Mesendoderm (in vitro differentiated cells): ENCODE data around the gene MYO7A.
A peak's percentile ranks its signal among the peaks of the same experiment; 100 is the strongest.
"Not testable (repeated sequence)": the region's sequence is repeated elsewhere in the genome, so short reads cannot be mapped to it uniquely, and the experiment has no call there.

Experiments
- DNase-seq: peaks from one replicate; pipeline ENCODE4 v3.0.0; 2013
- H2AK5ac ChIP-seq: 2 replicates; pipeline ENCODE4 v1.6.1; 2013; ENCODE audit warnings: low read length, inconsistent platforms
- H2BK120ac ChIP-seq: 2 replicates; pipeline ENCODE4 v1.6.1; 2013; ENCODE audit warnings: low read depth, mild to moderate bottlenecking, low read length, moderate library complexity, mixed read lengths
- H2BK15ac ChIP-seq: replicated peaks from 2 replicates; pipeline ENCODE4 v1.6.1; 2013; ENCODE audit warnings: low read depth, mild to moderate bottlenecking, moderate library complexity
- H2BK5ac ChIP-seq: 2 replicates; pipeline ENCODE4 v1.6.1; 2013; ENCODE audit warnings: low read length, inconsistent platforms
- H3K18ac ChIP-seq: 2 replicates; pipeline ENCODE4 v1.6.1; 2013; ENCODE audit warnings: mild to moderate bottlenecking, low read length, mixed read lengths
- H3K23ac ChIP-seq: one replicate; pipeline ENCODE4 v1.6.1; 2013; ENCODE audit warnings: low read length
- H3K27ac ChIP-seq: 2 replicates; pipeline ENCODE4 v1.5.1; 2013; ENCODE audit warnings: low read depth, mild to moderate bottlenecking, inconsistent platforms, low read length, moderate library complexity
- H3K27me3 ChIP-seq: 2 replicates; pipeline ENCODE4 v1.6.1; 2013; ENCODE audit warnings: low read length, control low read depth, mild to moderate bottlenecking, inconsistent platforms; ENCODE audit not compliant: insufficient read depth, poor library complexity
- H3K36me3 ChIP-seq: 2 replicates; pipeline ENCODE4 v1.6.1; 2013; ENCODE audit warnings: low read length, inconsistent platforms; ENCODE audit not compliant: control insufficient read depth, insufficient read depth
- H3K4ac ChIP-seq: one replicate; pipeline ENCODE4 v1.6.1; 2013; ENCODE audit warnings: low read depth, mild to moderate bottlenecking, low read length, moderate library complexity
- H3K4me1 ChIP-seq: 2 replicates; pipeline ENCODE4 v1.6.1; 2013; ENCODE audit warnings: low read depth, low read length, inconsistent platforms; ENCODE audit not compliant: control insufficient read depth
- H3K4me2 ChIP-seq: 2 replicates; pipeline ENCODE4 v1.6.1; 2013; ENCODE audit warnings: low read length
- H3K4me3 ChIP-seq: 2 replicates; pipeline ENCODE4 v1.5.1; 2013; ENCODE audit warnings: mild to moderate bottlenecking, low read length
- H3K56ac ChIP-seq: one replicate; pipeline ENCODE4 v1.6.1; 2013; ENCODE audit warnings: low read length
- H3K79me1 ChIP-seq: 2 replicates; pipeline ENCODE4 v1.6.1; 2013; ENCODE audit warnings: low read length, inconsistent platforms
- H3K79me2 ChIP-seq: 2 replicates; pipeline ENCODE4 v1.6.1; 2013; ENCODE audit warnings: mild to moderate bottlenecking, low read length; ENCODE audit not compliant: control insufficient read depth, insufficient read depth
- H3K9ac ChIP-seq: 2 replicates; pipeline ENCODE4 v1.6.1; 2013; ENCODE audit warnings: low read length, inconsistent platforms
- H4K5ac ChIP-seq: one replicate; pipeline ENCODE4 v1.6.1; 2013; ENCODE audit warnings: low read length
- H4K8ac ChIP-seq: one replicate; pipeline ENCODE4 v1.6.1; 2013; ENCODE audit warnings: low read depth, mild to moderate bottlenecking, control low read depth, low read length, moderate library complexity
- WGBS: extraction: QIAGEN DNeasy Blood & Tissue Kit; methylation state at CpG from one replicate; pipeline ENCODE4 v1.1.7; 2013; ENCODE audit warnings: low lambda C conversion rate, missing lambda C conversion rate; ENCODE audit not compliant: insufficient coverage; ENCODE audit errors: extremely low coverage; 5-methylcytosine and 5-hydroxymethylcytosine counted together

MYO7A gene

DNA sequence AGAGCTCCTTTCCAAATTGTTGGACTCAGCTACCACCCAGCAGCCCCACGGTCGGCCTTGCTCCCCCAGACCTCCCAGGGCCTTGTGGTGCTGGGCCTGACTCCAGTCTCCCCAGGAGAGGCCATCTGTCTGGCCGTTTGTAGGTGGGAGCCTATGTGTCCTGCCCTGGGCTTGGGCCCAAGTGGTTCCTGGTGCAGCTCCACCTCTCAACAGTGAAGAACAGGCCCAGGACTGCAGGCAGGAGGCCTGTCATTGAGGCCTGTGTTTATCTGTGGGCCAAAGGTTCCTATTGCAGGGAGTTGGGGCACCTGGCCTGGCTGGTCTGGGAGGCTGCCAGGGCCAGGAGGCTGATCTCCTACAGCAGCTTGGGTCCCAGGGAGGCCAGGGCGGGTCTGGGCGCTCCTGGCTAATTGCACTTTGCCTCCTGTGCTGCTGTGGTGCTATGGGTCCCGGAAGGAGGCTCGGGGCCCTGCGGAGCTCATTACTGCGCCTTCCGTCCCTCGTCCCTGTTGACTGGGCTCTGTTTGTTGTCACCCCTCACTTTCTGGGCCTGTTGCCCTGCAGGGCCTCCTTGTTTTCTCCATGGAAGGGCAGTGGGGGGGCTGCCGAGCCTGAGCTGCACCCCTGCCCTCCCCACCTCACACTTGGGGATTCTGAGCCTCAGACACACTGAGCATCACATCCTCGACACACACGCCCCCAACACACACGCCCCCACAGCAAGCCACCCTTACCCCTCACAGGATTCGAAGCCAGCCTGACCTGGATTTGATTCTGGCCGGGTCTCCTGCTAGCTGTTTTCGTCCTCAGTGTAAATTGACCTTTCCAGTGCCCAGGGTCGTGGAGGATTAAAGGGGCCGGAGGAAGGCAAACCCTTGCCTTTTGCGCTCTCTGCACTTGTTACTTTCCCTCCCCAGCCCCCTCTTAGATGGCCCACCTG is 32.2 kb upstream of the MYO7A start:
- Histone ChIP-seq H2BK120ac (no peak overlapping the region), H2BK5ac (no peak overlapping the region), H4K5ac (no peak overlapping the region), H3K27ac (no peak overlapping the region), H3K18ac (no peak overlapping the region), H3K4me2 (no peak overlapping the region), H3K9ac (no peak overlapping the region), H3K4me3 (no peak overlapping the region), H3K56ac (no peak overlapping the region), H3K23ac (no peak overlapping the region), H3K79me2 (no peaks in the 10 kb centered on the region), H3K27me3 (no peaks in the 10 kb centered on the region), H3K36me3 (no peaks in the 10 kb centered on the region), H2AK5ac (no peak overlapping the region), H3K79me1 (no peaks in the 10 kb centered on the region), H4K8ac (no peak overlapping the region), H2BK15ac (no peak overlapping the region), H3K4ac (no peak overlapping the region), H3K4me1 (no peaks in the 10 kb centered on the region)
- no peak for DNase-seq
- no CpG with 5 or more reads among the region's 21 CpGs for WGBS

DNA sequence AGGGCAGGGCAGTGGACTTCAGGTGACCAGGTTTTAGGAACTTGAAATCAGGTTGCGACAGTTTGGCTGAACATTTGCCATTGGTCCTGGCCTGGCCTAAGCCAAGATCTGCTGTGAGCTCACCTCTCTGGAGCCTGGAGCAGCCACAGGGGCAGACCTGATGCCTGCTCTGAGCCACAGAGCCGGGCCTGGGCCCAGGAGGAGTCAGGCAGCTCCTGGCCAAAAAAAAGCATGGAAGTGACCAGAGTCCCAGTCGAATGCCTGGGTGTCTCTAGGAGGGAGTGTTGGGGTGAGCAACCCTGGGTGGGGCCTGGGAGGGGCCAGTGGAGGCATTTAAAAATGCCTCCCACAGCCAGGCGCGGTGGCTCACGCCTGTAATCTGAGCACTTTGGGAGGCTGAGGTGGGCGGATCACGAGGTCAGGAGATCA is 31.4 kb upstream of the MYO7A start:
- H3K9ac ChIP-seq, result no peak overlapping the region
- no peak overlapping the region for H3K4ac ChIP-seq
- no peaks in the 10 kb centered on the region for H3K27me3 ChIP-seq
- H2AK5ac ChIP-seq, result no peak overlapping the region
- no peaks in the 10 kb centered on the region for H3K79me2 ChIP-seq
- H3K56ac ChIP-seq, result no peak overlapping the region
- no peak overlapping the region for H2BK120ac ChIP-seq
- H3K4me3 ChIP-seq, result no peak overlapping the region
- H4K8ac ChIP-seq, result no peak overlapping the region
- no peak overlapping the region for H2BK15ac ChIP-seq
- no peak overlapping the region for H4K5ac ChIP-seq
- no CpG with 5 or more reads among the region's 8 CpGs for WGBS
- no peak overlapping the region for H3K23ac ChIP-seq
- no peak for DNase-seq
- no peaks in the 10 kb centered on the region for H3K36me3 ChIP-seq
- H3K27ac ChIP-seq, result no peak overlapping the region
- no peaks in the 10 kb centered on the region for H3K4me1 ChIP-seq
- H3K4me2 ChIP-seq, result no peak overlapping the region
- no peak overlapping the region for H2BK5ac ChIP-seq
- H3K18ac ChIP-seq, result no peak overlapping the region
- H3K79me1 ChIP-seq, result no peaks in the 10 kb centered on the region

DNA sequence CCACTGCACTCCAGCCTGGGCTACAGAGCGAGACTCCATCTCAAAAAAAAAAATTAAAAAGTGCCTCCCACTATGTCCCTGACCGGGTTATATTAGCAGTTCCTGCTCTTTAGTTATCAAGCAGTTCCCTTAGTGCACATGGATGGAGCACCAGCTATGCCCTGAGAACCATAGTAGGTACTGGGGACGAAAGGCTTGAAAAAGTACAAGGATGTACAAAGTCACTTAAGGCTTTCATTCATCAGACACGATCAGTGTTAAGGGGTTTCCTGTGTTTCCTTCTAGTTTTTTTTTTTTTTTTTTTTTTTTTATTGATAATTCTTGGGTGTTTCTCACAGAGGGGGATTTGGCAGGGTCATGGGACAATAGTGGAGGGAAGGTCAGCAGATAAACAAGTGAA is 30.9 kb upstream of the MYO7A start:
- H3K23ac ChIP-seq, H3K79me2 ChIP-seq, H3K79me1 ChIP-seq: not testable (repeated sequence)

DNA sequence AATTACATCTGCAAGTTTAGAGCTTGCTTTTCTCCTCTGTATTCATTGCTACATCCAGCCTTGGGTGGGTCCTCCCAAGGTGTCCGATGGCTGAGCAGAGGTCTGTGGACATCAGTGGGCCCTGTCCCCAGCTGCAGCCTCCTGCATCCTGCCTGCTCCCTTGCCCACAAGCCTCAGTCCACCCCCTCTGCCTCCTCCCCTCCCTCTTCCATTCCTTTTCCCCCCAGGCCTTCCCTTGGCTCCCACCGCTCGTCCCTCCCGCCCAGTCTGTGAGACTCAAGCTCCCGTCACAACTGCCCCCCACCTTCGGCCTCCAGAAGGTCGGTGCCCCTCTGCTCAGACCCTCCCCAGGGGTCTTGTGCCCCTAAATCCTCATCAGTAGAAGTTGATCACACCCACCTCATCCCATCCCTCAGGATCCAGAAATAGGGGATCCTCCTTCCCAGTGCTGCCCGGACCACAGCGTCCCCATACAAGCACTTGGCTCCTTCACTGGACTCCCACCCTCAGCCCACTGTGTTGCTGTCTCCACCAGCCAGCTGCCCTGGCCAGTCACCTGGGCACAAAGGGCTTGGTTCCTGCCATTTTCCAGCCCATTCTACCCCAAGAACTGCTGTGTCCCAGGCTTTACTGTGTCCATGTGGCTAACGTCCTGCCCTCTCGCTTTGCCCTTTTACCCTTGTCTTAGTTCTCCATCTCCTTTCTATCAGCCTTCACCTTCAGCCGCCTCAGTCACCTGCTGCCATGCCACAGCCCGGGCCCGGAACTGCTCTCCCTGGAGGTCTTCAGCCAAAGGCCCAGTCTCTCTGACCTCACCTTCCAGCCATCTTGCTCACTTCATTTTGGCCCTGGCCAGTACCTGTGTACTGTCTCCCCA is 27.6 kb upstream of the MYO7A start:
- no peak overlapping the region for H3K23ac ChIP-seq
- no peak overlapping the region for H4K5ac ChIP-seq
- H2BK5ac ChIP-seq, result no peak overlapping the region
- no peak overlapping the region for H3K4me3 ChIP-seq
- H3K4ac ChIP-seq, result no peak overlapping the region
- H2BK120ac ChIP-seq, result no peak overlapping the region
- H3K18ac ChIP-seq, result no peak overlapping the region
- no peak overlapping the region for H3K27ac ChIP-seq
- no peak overlapping the region for H3K4me2 ChIP-seq
- no peak overlapping the region for H4K8ac ChIP-seq
- no peaks in the 10 kb centered on the region for H3K36me3 ChIP-seq
- DNase-seq, result no peak
- H3K79me2 ChIP-seq, result no peaks in the 10 kb centered on the region
- H3K27me3 ChIP-seq, result no peaks in the 10 kb centered on the region
- no peaks in the 10 kb centered on the region for H3K4me1 ChIP-seq
- no peak overlapping the region for H3K9ac ChIP-seq
- H3K79me1 ChIP-seq, result no peaks in the 10 kb centered on the region
- no CpG with 5 or more reads among the region's 14 CpGs for WGBS
- no peak overlapping the region for H2BK15ac ChIP-seq
- no peak overlapping the region for H2AK5ac ChIP-seq
- H3K56ac ChIP-seq, result no peak overlapping the region

More for the DNA sequence above, 30.9 kb upstream of the MYO7A start:
- not testable (repeated sequence) for H4K8ac ChIP-seq, H4K5ac ChIP-seq, H3K27me3 ChIP-seq, H2BK5ac ChIP-seq, H3K27ac ChIP-seq, H2BK120ac ChIP-seq, H3K4me1 ChIP-seq, H3K9ac ChIP-seq, H3K56ac ChIP-seq, H2AK5ac ChIP-seq, H3K36me3 ChIP-seq, H3K18ac ChIP-seq, H2BK15ac ChIP-seq, H3K4me3 ChIP-seq, H3K4ac ChIP-seq, DNase-seq, H3K4me2 ChIP-seq
- WGBS, result no CpG with 5 or more reads among the region's 4 CpGs

DNA sequence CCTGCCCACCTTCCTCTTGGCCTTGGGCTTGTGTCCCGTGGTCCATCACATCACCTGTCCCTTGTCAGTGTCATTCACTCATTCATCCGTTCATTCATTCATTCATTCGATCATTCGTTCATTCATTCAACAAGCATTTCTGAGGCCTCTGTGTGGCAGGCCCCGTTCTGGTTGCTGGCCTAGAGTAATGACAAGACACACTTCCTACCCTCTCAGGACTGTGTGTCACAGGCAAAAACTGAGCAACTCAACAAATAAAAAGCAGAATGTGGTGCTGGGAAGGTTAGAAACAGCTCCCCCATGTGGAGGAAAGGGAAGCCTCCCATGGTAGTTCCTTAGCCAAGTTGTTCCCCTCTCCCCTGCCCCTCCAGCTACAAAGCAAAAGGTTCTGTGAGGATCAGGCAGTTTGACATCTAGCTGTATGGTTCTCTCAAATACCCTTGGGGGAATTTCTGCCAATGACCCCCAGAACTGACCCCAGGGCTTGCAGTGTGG is 27.0 kb upstream of the MYO7A start:
- H3K18ac ChIP-seq, result no peak overlapping the region
- H2BK120ac ChIP-seq, result no peak overlapping the region
- no peaks in the 10 kb centered on the region for H3K79me2 ChIP-seq
- no peaks in the 10 kb centered on the region for H3K4me1 ChIP-seq
- H3K27me3 ChIP-seq, result no peaks in the 10 kb centered on the region
- no peak overlapping the region for H3K4me3 ChIP-seq
- peak; percentile 58 for DNase-seq
- no peak overlapping the region for H3K4ac ChIP-seq
- no peak overlapping the region for H4K8ac ChIP-seq
- no peak overlapping the region for H3K27ac ChIP-seq
- no peak overlapping the region for H3K23ac ChIP-seq
- WGBS, result no CpG with 5 or more reads among the region's 5 CpGs
- no peak overlapping the region for H4K5ac ChIP-seq
- H3K79me1 ChIP-seq, result no peaks in the 10 kb centered on the region
- no peak overlapping the region for H2BK15ac ChIP-seq
- no peaks in the 10 kb centered on the region for H3K36me3 ChIP-seq
- no peak overlapping the region for H2AK5ac ChIP-seq
- H3K9ac ChIP-seq, result no peak overlapping the region
- H2BK5ac ChIP-seq, result no peak overlapping the region
- H3K56ac ChIP-seq, result no peak overlapping the region
- H3K4me2 ChIP-seq, result no peak overlapping the region
